Liver (tissue), 2 donors: ENCODE measurements around the gene PROC.

ENCODE experiments used
- JUND ChIP-seq, 2 donors: IDR thresholded peaks; 2 replicates each; pipeline ENCODE4 v1.6.1; 2016; ENCODE audit warnings: antibody characterized with exemption in 2 of 2
- REST ChIP-seq: IDR thresholded peaks from 2 replicates; pipeline ENCODE4 v1.6.1; 2016; ENCODE audit warnings: antibody characterized with exemption, mild to moderate bottlenecking
- TAF1 ChIP-seq: conservative IDR thresholded peaks from 2 replicates; pipeline ENCODE4 v1.6.1; 2016; ENCODE audit warnings: antibody characterized with exemption, mild to moderate bottlenecking
- donor health status: healthy.

- no peak for TF ChIP-seq JUND (IDR thresholded peaks at IDR 0.05)
- TF ChIP-seq TAF1 = no peak
- no peak for TF ChIP-seq REST
Measured at GRCh38 chr2:127378720-127379119, 39.5 kb upstream of the PROC start.
